Glutamatergic neuron (in vitro differentiated cells): ENCODE results near the gene NLRC3. TPM values are rescaled to one million over a fixed set of nuclear protein-coding genes. Genes with fewer than 3 reads are reported as not detected.
"Not testable (repeated sequence)": the region's sequence is repeated elsewhere in the genome, so short reads cannot be mapped to it uniquely, and the experiment has no call there.

Source experiments
- DNase-seq: peaks from one replicate; pipeline ENCODE4 v3.0.0; 2022
- H3K27ac Mint-ChIP-seq: one replicate; pipeline ENCODE4 v1.8.0; 2020; ENCODE audit warnings: mild to moderate bottlenecking, mixed read lengths, inconsistent platforms; ENCODE audit not compliant: unreplicated experiment
- H3K27me3 Mint-ChIP-seq: one replicate; pipeline ENCODE4 v1.8.0; 2020; ENCODE audit warnings: mild to moderate bottlenecking, moderate library complexity, mixed read lengths, inconsistent platforms; ENCODE audit not compliant: unreplicated experiment
- H3K36me3 Mint-ChIP-seq: one replicate; pipeline ENCODE4 v1.8.0; 2020; ENCODE audit warnings: mild to moderate bottlenecking, mixed read lengths, inconsistent platforms; ENCODE audit not compliant: unreplicated experiment
- H3K4me1 Mint-ChIP-seq: one replicate; pipeline ENCODE4 v1.8.0; 2020; ENCODE audit warnings: mild to moderate bottlenecking, low read depth, mixed read lengths, inconsistent platforms; ENCODE audit not compliant: unreplicated experiment
- H3K4me3 Mint-ChIP-seq: one replicate; pipeline ENCODE4 v1.8.0; 2020; ENCODE audit warnings: mild to moderate bottlenecking, mixed read lengths, inconsistent platforms; ENCODE audit not compliant: unreplicated experiment
- H3K9me3 Mint-ChIP-seq: one replicate; pipeline ENCODE4 v1.8.0; 2020; ENCODE audit warnings: mild to moderate bottlenecking, moderate library complexity, mixed read lengths, inconsistent platforms; ENCODE audit not compliant: unreplicated experiment
- CTCF ChIP-seq: fragments of 200-600 bp; sonication (generic); IDR thresholded peaks from one replicate; pipeline ENCODE4 v1.5.0; 2021; ENCODE audit not compliant: partially characterized antibody, unreplicated experiment
- total RNA-seq: library from RNA; stranded (reverse); fragmentation: NEBNext Ultra II Directional; extraction: Animal tissue kit (Norgen Biotek cat#: 25700); gene quantifications from one replicate; pipeline ENCODE4 v1.2.1, GENCODE V29; 2021; ENCODE audit not compliant: unreplicated experiment

NLRC3 gene
- total RNA-seq, 1 donor from 2014 or later = not detected

DNA sequence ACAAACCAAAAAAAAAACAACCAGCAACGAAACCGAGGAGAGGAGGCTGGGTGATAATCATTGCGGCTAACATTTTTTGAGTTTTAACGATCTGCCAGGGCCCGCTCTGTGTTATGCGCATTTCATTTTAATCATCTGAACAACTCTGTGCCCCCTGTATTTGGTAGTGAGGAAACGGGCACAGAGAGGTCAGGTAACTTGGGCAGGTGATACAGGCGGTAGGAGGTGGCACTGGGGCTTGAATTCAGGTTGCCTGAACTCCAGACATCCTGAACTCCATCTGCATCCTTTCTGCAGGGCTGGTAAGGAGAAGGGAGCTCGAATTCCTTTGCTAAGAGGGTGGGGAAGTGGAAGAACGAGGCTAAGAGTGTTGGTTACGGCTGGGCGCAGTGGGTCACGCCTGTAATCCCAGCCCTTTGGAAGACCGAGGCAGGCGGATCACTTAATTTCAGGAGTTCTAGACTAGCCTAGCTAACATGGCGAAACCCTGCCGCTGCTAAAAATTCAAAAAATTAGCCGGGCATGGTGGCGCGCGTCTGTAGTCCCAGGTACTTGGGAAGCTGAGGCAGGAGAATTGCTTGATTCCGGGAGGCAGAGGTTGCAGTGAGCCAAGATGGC lies 75.3 kb downstream of the NLRC3 start:
- H3K27ac Mint-ChIP-seq = peak overlapping the region; percentile 82
- peak overlapping the region; percentile 95 for H3K4me3 Mint-ChIP-seq
- DNase-seq = no peak
- TF ChIP-seq CTCF = no peak
- H3K4me1 Mint-ChIP-seq = peaks cover 3% of the 10 kb centered on the region
- H3K9me3 Mint-ChIP-seq = peaks cover 2% of the 10 kb centered on the region
- H3K36me3 Mint-ChIP-seq = no peaks in the 10 kb centered on the region
- H3K27me3 Mint-ChIP-seq = peaks cover 8% of the 10 kb centered on the region

DNA sequence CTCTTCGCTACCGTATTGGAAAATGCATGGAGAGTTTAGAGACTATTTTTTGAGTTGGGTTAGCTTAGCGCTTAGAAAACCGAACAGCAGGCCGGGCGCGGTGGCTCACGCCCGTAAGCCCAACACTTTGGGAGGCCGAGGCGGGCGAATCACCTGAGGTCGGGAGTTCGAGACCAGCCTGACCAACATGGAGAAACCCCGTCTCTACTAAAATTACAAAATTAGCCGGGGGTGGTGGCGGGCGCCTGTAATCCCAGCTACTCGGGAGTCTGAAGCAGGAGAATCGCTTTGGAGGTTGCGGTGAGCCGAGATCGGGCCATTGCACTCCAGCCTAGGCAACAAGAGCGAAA lies 75.8 kb downstream of the NLRC3 start:
- DNase-seq, H3K9me3 Mint-ChIP-seq, H3K36me3 Mint-ChIP-seq, H3K4me1 Mint-ChIP-seq: not testable (repeated sequence)
- H3K4me3 Mint-ChIP-seq = peak overlapping the region; percentile 95
- H3K27me3 Mint-ChIP-seq = peaks cover 11% of the 10 kb centered on the region
- peak overlapping the region; percentile 82 for H3K27ac Mint-ChIP-seq

DNA sequence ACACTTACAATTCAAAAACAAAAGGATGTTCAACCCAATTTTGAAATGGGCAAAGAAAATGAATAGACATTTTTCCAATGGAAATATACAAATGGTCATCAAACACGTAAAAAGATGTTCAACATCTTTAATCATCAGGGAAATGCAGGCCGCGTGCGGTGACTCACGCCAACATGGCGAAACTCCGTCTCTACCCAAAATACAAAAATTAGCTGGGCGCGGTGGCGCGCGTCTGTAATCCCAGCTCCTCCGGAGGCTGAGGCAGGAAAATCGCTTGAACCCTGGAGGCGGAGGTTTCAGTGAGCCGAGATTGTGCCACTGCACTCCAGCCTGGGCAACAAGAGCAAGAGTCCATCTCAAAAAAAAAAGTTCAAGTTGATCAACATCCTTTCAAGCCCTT lies 78.2 kb downstream of the NLRC3 start:
- Mint-ChIP-seq H3K36me3 (no peaks in the 10 kb centered on the region), H3K27me3 (peaks cover 11% of the 10 kb centered on the region), H3K27ac (no peak overlapping the region), H3K4me3 (no peak overlapping the region), H3K9me3 (peaks cover 5% of the 10 kb centered on the region), H3K4me1 (peaks cover 3% of the 10 kb centered on the region)
- DNase-seq = no peak
- no peak for TF ChIP-seq CTCF

GRCh38 chr16:3497771-3498170 lies 79.4 kb downstream of the NLRC3 start:
- H3K27me3 Mint-ChIP-seq = peaks cover 13% of the 10 kb centered on the region
- H3K36me3 Mint-ChIP-seq = no peaks in the 10 kb centered on the region
- H3K27ac Mint-ChIP-seq = no peak overlapping the region
- TF ChIP-seq CTCF = no peak
- H3K9me3 Mint-ChIP-seq = peaks cover 5% of the 10 kb centered on the region
- no peak overlapping the region for H3K4me3 Mint-ChIP-seq
- no peak for DNase-seq
- H3K4me1 Mint-ChIP-seq = peaks cover 6% of the 10 kb centered on the region

GRCh38 chr16:3496386-3496785 lies 80.8 kb downstream of the NLRC3 start:
- Mint-ChIP-seq H3K9me3 (peaks cover 7% of the 10 kb centered on the region), H3K27me3 (peaks cover 13% of the 10 kb centered on the region), H3K4me3 (no peak overlapping the region), H3K4me1 (peaks cover 7% of the 10 kb centered on the region), H3K36me3 (no peaks in the 10 kb centered on the region), H3K27ac (no peak overlapping the region)
- no peak for DNase-seq
- no peak for TF ChIP-seq CTCF
